Activated T-helper 17 cell treated with anti-CD3 and anti-CD28 coated beads, Interleukin-2, amount 50 U/mL, for 72 hours (primary cell): ENCODE measurements around the gene TNPO3. TPM values are rescaled to one million over a fixed set of nuclear protein-coding genes. Genes with fewer than 3 reads are reported as not detected.
"Not testable (repeated sequence)": the region's sequence is repeated elsewhere in the genome, so short reads cannot be mapped to it uniquely, and the experiment has no call there.

Experiments used
- ATAC-seq: fragments of 150-1000 bp; cut with Tn5 transposase; replicated peaks from 2 replicates; pipeline ENCODE4 v1.10.0; 2021; ENCODE audit warnings: mild to moderate bottlenecking, moderate library complexity
- H3K27ac Mint-ChIP-seq: one replicate; pipeline ENCODE4 v1.8.0; 2022; ENCODE audit warnings: mixed read lengths
- H3K27me3 Mint-ChIP-seq: one replicate; pipeline ENCODE4 v1.8.0; 2022; ENCODE audit warnings: mixed read lengths
- H3K36me3 Mint-ChIP-seq: one replicate; pipeline ENCODE4 v1.8.0; 2022; ENCODE audit warnings: low read depth, mild to moderate bottlenecking, mixed read lengths
- H3K4me1 Mint-ChIP-seq: one replicate; pipeline ENCODE4 v1.8.0; 2022; ENCODE audit warnings: mixed read lengths
- H3K4me3 Mint-ChIP-seq: one replicate; pipeline ENCODE4 v1.8.0; 2022; ENCODE audit warnings: mild to moderate bottlenecking, mixed read lengths
- H3K9me3 Mint-ChIP-seq: one replicate; pipeline ENCODE4 v1.8.0; 2022; ENCODE audit warnings: mixed read lengths
- total RNA-seq, 2 donors: library from RNA; stranded (reverse); gene quantifications; one replicate each; pipeline ENCODE4 v1.2.3, GENCODE V29; 2022

The TNPO3 gene
- total RNA-seq, 2 donors from 2014 or later, result 45.8 to 62.6 TPM

GRCh38 chr7:129014501-129015101 lies 40.3 kb downstream of the TNPO3 start:
- ATAC-seq, result no peak
- H3K9me3 Mint-ChIP-seq, result no peaks in the 10 kb centered on the region
- H3K36me3 Mint-ChIP-seq, result peaks cover 93% of the 10 kb centered on the region
- H3K4me3 Mint-ChIP-seq, result no peak overlapping the region
- H3K4me1 Mint-ChIP-seq, result peaks cover 15% of the 10 kb centered on the region
- no peak overlapping the region for H3K27ac Mint-ChIP-seq
- no peaks in the 10 kb centered on the region for H3K27me3 Mint-ChIP-seq

- peak; percentile 36 for ATAC-seq
- Mint-ChIP-seq H3K27me3 (no peaks in the 10 kb centered on the region), H3K27ac (no peak overlapping the region), H3K36me3 (peaks cover 98% of the 10 kb centered on the region), H3K4me3 (no peak overlapping the region), H3K4me1 (peaks cover 24% of the 10 kb centered on the region), H3K9me3 (no peaks in the 10 kb centered on the region)
Observed at GRCh38 chr7:129013048-129013724, 41.7 kb downstream of the TNPO3 start.

- H3K36me3 Mint-ChIP-seq, result peaks cover 98% of the 10 kb centered on the region
- ATAC-seq, result no peak
- peaks cover 21% of the 10 kb centered on the region for H3K4me1 Mint-ChIP-seq
- H3K27ac Mint-ChIP-seq, result no peak overlapping the region
- no peaks in the 10 kb centered on the region for H3K9me3 Mint-ChIP-seq
- no peaks in the 10 kb centered on the region for H3K27me3 Mint-ChIP-seq
- H3K4me3 Mint-ChIP-seq, result no peak overlapping the region
Observed at GRCh38 chr7:129012641-129013040, 42.3 kb downstream of the TNPO3 start.

- Mint-ChIP-seq H3K4me1 (peaks cover 24% of the 10 kb centered on the region), H3K4me3 (no peak overlapping the region), H3K27ac (no peak overlapping the region), H3K27me3 (no peaks in the 10 kb centered on the region), H3K9me3 (no peaks in the 10 kb centered on the region), H3K36me3 (peaks cover 97% of the 10 kb centered on the region)
- no peak for ATAC-seq
Observed at GRCh38 chr7:129010075-129010474, 44.8 kb downstream of the TNPO3 start.

GRCh38 chr7:129009437-129009836 lies 45.5 kb downstream of the TNPO3 start:
- Mint-ChIP-seq H3K27me3 (no peaks in the 10 kb centered on the region), H3K9me3 (no peaks in the 10 kb centered on the region), H3K36me3 (peaks cover 97% of the 10 kb centered on the region), H3K4me1 (peaks cover 24% of the 10 kb centered on the region), H3K27ac (peak overlapping the region; percentile 97), H3K4me3 (peak overlapping the region; percentile 78)
- ATAC-seq, result no peak

- ATAC-seq, result peak; percentile 90
- peaks cover 22% of the 10 kb centered on the region for H3K4me1 Mint-ChIP-seq
- peak overlapping the region; percentile 97 for H3K27ac Mint-ChIP-seq
- no peaks in the 10 kb centered on the region for H3K9me3 Mint-ChIP-seq
- H3K4me3 Mint-ChIP-seq, result peak overlapping the region; percentile 78
- H3K27me3 Mint-ChIP-seq, result no peaks in the 10 kb centered on the region
- peaks cover 97% of the 10 kb centered on the region for H3K36me3 Mint-ChIP-seq
Observed at GRCh38 chr7:129008645-129009414, 46.1 kb downstream of the TNPO3 start.

GRCh38 chr7:129007572-129007971 lies 47.3 kb downstream of the TNPO3 start:
- H3K4me1 Mint-ChIP-seq, result peaks cover 18% of the 10 kb centered on the region
- H3K27me3 Mint-ChIP-seq, result no peaks in the 10 kb centered on the region
- H3K4me3 Mint-ChIP-seq, result peak overlapping the region; percentile 40
- peaks cover 93% of the 10 kb centered on the region for H3K36me3 Mint-ChIP-seq
- no peaks in the 10 kb centered on the region for H3K9me3 Mint-ChIP-seq
- no peak for ATAC-seq
- H3K27ac Mint-ChIP-seq, result peak overlapping the region; percentile 30

GRCh38 chr7:129006636-129007414 lies 48.1 kb downstream of the TNPO3 start:
- Mint-ChIP-seq H3K36me3 (peaks cover 93% of the 10 kb centered on the region), H3K27ac (no peak overlapping the region), H3K4me3 (no peak overlapping the region), H3K9me3 (no peaks in the 10 kb centered on the region), H3K4me1 (peaks cover 18% of the 10 kb centered on the region), H3K27me3 (no peaks in the 10 kb centered on the region)
- ATAC-seq, result no peak

- Mint-ChIP-seq H3K9me3 (no peaks in the 10 kb centered on the region), H3K27me3 (no peaks in the 10 kb centered on the region), H3K36me3 (peaks cover 93% of the 10 kb centered on the region), H3K4me3 (no peak overlapping the region), H3K4me1 (peaks cover 14% of the 10 kb centered on the region), H3K27ac (no peak overlapping the region)
- ATAC-seq, result no peak
Observed at GRCh38 chr7:129005186-129005585, 49.7 kb downstream of the TNPO3 start.

- Mint-ChIP-seq H3K36me3 (peaks cover 84% of the 10 kb centered on the region), H3K4me1 (no peaks in the 10 kb centered on the region), H3K4me3 (no peak overlapping the region)
Observed at GRCh38 chr7:128997181-128997580, 57.7 kb downstream of the TNPO3 start.

GRCh38 chr7:128994560-128994959 lies 60.4 kb downstream of the TNPO3 start:
- not testable (repeated sequence) for H3K27ac Mint-ChIP-seq, H3K4me3 Mint-ChIP-seq, ATAC-seq, H3K9me3 Mint-ChIP-seq, H3K4me1 Mint-ChIP-seq, H3K27me3 Mint-ChIP-seq
- H3K36me3 Mint-ChIP-seq, result peaks cover 84% of the 10 kb centered on the region

More at GRCh38 chr7:128997181-128997580, 57.7 kb downstream of the TNPO3 start:
- no peak for ATAC-seq
- Mint-ChIP-seq H3K27me3 (no peaks in the 10 kb centered on the region), H3K9me3 (no peaks in the 10 kb centered on the region), H3K27ac (no peak overlapping the region)

GRCh38 chr7:128993419-128993818 lies 61.5 kb downstream of the TNPO3 start:
- Mint-ChIP-seq H3K4me3 (no peak overlapping the region), H3K27ac (no peak overlapping the region), H3K36me3 (peaks cover 87% of the 10 kb centered on the region), H3K9me3 (no peaks in the 10 kb centered on the region), H3K4me1 (no peaks in the 10 kb centered on the region), H3K27me3 (no peaks in the 10 kb centered on the region)
- no peak for ATAC-seq

GRCh38 chr7:128989961-128990360 lies 65.0 kb downstream of the TNPO3 start:
- H3K4me3 Mint-ChIP-seq, result no peak overlapping the region
- H3K9me3 Mint-ChIP-seq, result no peaks in the 10 kb centered on the region
- ATAC-seq, result no peak
- H3K4me1 Mint-ChIP-seq, result no peaks in the 10 kb centered on the region
- no peak overlapping the region for H3K27ac Mint-ChIP-seq
- H3K36me3 Mint-ChIP-seq, result peaks cover 90% of the 10 kb centered on the region
- no peaks in the 10 kb centered on the region for H3K27me3 Mint-ChIP-seq

- Mint-ChIP-seq H3K36me3 (peaks cover 90% of the 10 kb centered on the region), H3K27me3 (no peaks in the 10 kb centered on the region), H3K27ac (no peak overlapping the region), H3K4me1 (no peaks in the 10 kb centered on the region), H3K4me3 (no peak overlapping the region), H3K9me3 (no peaks in the 10 kb centered on the region)
- no peak for ATAC-seq
Observed at GRCh38 chr7:128988372-128988771, 66.5 kb downstream of the TNPO3 start.
